ENCODE measurements around the gene SND1.

DNA sequence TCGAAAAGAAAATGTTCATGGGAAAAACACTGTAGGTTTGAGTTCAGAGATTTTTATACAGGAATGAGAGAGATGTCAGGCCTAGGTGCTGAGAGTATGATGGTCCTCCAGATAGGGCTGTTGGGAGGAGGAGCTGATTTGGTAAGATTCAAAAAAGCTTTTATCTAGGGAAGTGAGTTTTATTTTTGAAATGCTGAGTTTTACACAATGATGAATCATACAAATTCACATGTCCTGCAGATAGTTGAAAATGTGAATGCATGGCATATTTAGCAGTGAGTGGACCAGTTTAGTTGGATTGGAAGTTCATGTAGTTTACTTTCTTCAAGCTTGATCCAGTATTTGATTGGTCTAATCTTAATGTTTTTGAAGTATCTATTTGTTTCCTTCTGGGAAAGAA lies 224.4 kb downstream of the SND1 start:
- TF ChIP-seq, protein P1, sequence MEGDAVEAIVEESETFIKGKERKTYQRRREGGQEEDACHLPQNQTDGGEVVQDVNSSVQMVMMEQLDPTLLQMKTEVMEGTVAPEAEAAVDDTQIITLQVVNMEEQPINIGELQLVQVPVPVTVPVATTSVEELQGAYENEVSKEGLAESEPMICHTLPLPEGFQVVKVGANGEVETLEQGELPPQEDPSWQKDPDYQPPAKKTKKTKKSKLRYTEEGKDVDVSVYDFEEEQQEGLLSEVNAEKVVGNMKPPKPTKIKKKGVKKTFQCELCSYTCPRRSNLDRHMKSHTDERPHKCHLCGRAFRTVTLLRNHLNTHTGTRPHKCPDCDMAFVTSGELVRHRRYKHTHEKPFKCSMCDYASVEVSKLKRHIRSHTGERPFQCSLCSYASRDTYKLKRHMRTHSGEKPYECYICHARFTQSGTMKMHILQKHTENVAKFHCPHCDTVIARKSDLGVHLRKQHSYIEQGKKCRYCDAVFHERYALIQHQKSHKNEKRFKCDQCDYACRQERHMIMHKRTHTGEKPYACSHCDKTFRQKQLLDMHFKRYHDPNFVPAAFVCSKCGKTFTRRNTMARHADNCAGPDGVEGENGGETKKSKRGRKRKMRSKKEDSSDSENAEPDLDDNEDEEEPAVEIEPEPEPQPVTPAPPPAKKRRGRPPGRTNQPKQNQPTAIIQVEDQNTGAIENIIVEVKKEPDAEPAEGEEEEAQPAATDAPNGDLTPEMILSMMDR (IDR thresholded peaks at IDR 0.05) = no peak
- TF ChIP-seq POLR2A (IDR thresholded peaks at IDR 0.05) = no peak
